WTC11 (cell line): Measurements from ENCODE around the gene PTPRN2. TPM values are rescaled to one million over a fixed set of nuclear protein-coding genes. Genes with fewer than 3 reads are reported as not detected.
A peak's percentile ranks its signal among the peaks of the same experiment; 100 is the strongest.

ENCODE experiments used
- ATAC-seq: fragments of 200-7000 bp; cut with Tn5 transposase; 2 replicates; pipeline ENCODE4 v1.10.0; 2021; ENCODE audit warnings: mild to moderate bottlenecking, moderate library complexity
- CTCF ChIA-PET: fragments of 300-600 bp; sonication (Branson Sonifier 250); formaldehyde crosslinking; loops from one replicate; lab custom pipeline; 2021; ENCODE audit warnings: antibody characterized with exemption; lab: Charles Lee
- POLR2A ChIA-PET: fragments of 350-600 bp; sonication (Branson Sonifier 250); formaldehyde crosslinking; loops from one replicate; lab custom pipeline; 2021; ENCODE audit warnings: antibody characterized with exemption; lab: Charles Lee
- DNase-seq: peaks from one replicate; pipeline ENCODE4 v3.0.0; 2021; ENCODE audit warnings: low spot score
- H3K27ac Mint-ChIP-seq: 2 replicates; pipeline ENCODE4 v1.8.0; 2021; ENCODE audit warnings: mixed read lengths
- H3K27me3 Mint-ChIP-seq: 2 replicates; pipeline ENCODE4 v1.8.0; 2021; ENCODE audit warnings: low read depth, mild to moderate bottlenecking, moderate library complexity, mixed read lengths
- H3K36me3 Mint-ChIP-seq: 2 replicates; pipeline ENCODE4 v1.8.0; 2021; ENCODE audit warnings: mixed read lengths
- H3K4me1 Mint-ChIP-seq: 2 replicates; pipeline ENCODE4 v1.8.0; 2022; ENCODE audit warnings: mixed read lengths
- H3K4me3 Mint-ChIP-seq: 2 replicates; pipeline ENCODE4 v1.8.0; 2021; ENCODE audit warnings: mild to moderate bottlenecking, moderate library complexity, mixed read lengths
- H3K9me3 Mint-ChIP-seq: 2 replicates; pipeline ENCODE4 v1.8.0; 2021; ENCODE audit warnings: mixed read lengths
- ETV6 ChIP-seq: sonication (generic); formaldehyde crosslinking; IDR thresholded peaks from 2 replicates; pipeline ENCODE4 v1.8.1; 2022; ENCODE audit warnings: mild to moderate bottlenecking, missing genetic modification reagents
- FOXJ3 ChIP-seq: sonication (generic); formaldehyde crosslinking; IDR thresholded peaks from 2 replicates; pipeline ENCODE4 v1.9.0; 2021; ENCODE audit warnings: missing genetic modification reagents, mild to moderate bottlenecking, borderline replicate concordance
- NR2C2 ChIP-seq: sonication (generic); formaldehyde crosslinking; IDR thresholded peaks from 2 replicates; pipeline ENCODE4 v1.8.0; 2022; ENCODE audit warnings: mild to moderate bottlenecking, missing genetic modification reagents
- NR3C1 ChIP-seq: sonication (generic); formaldehyde crosslinking; conservative IDR thresholded peaks from 2 replicates; pipeline ENCODE4 v1.8.1; 2023; ENCODE audit warnings: low read depth, mild to moderate bottlenecking, missing genetic modification reagents
- OVOL2 ChIP-seq: fragments of 250-450 bp; sonication (Bioruptor Pico); IDR thresholded peaks from 2 replicates; pipeline ENCODE4 v1.9.0; 2021; ENCODE audit warnings: mild to moderate bottlenecking, borderline replicate concordance
- PRRX2 ChIP-seq: fragments of 250-450 bp; sonication (Bioruptor Pico); IDR thresholded peaks from 2 replicates; pipeline ENCODE4 v1.8.0; 2021; ENCODE audit warnings: mild to moderate bottlenecking
- ZNF219 ChIP-seq: sonication (generic); formaldehyde crosslinking; IDR thresholded peaks from 2 replicates; pipeline ENCODE4 v1.8.0; 2023; ENCODE audit warnings: missing genetic modification reagents, mild to moderate bottlenecking, borderline replicate concordance
- ZNF281 ChIP-seq: sonication (generic); formaldehyde crosslinking; IDR thresholded peaks from 2 replicates; pipeline ENCODE4 v1.8.0; 2023; ENCODE audit warnings: mild to moderate bottlenecking, missing genetic modification reagents
- ZSCAN18 ChIP-seq: fragments of 250-450 bp; sonication (Bioruptor Pico); IDR thresholded peaks from 2 replicates; pipeline ENCODE4 v2.1.2; 2022; ENCODE audit warnings: mild to moderate bottlenecking, moderate library complexity
- total RNA-seq: library from RNA; stranded (reverse); gene quantifications from 3 replicates; pipeline ENCODE4 v1.2.3, GENCODE V29; 2021
- TF ChIP-seq, protein P1 (sequence below): sonication (generic); formaldehyde crosslinking; IDR thresholded peaks from 2 replicates; pipeline ENCODE4 v1.8.1; 2023; ENCODE audit warnings: mild to moderate bottlenecking, missing genetic modification reagents, moderate library complexity
- TF ChIP-seq, protein P2 (sequence below): sonication (generic); formaldehyde crosslinking; IDR thresholded peaks from 2 replicates; pipeline ENCODE4 v1.8.1; 2022; ENCODE audit warnings: mild to moderate bottlenecking, missing genetic modification reagents, moderate library complexity, borderline replicate concordance
- TF ChIP-seq, protein P3 (sequence below): sonication (generic); formaldehyde crosslinking; conservative IDR thresholded peaks from 2 replicates; pipeline ENCODE4 v1.8.1; 2023; ENCODE audit warnings: mild to moderate bottlenecking, low read depth, missing genetic modification reagents, moderate library complexity
- TF ChIP-seq, protein P4 (sequence below): sonication (generic); formaldehyde crosslinking; IDR thresholded peaks from 2 replicates; pipeline ENCODE4 v1.8.1; 2022; ENCODE audit warnings: low read depth, missing genetic modification reagents, borderline replicate concordance
- TF ChIP-seq, protein P5 (sequence below): sonication (generic); formaldehyde crosslinking; IDR thresholded peaks from 2 replicates; pipeline ENCODE4 v1.8.0; 2022; ENCODE audit warnings: missing genetic modification reagents

Gene PTPRN2
- total RNA-seq, 1 experiment from 2014 or later: 4.7 TPM

DNA sequence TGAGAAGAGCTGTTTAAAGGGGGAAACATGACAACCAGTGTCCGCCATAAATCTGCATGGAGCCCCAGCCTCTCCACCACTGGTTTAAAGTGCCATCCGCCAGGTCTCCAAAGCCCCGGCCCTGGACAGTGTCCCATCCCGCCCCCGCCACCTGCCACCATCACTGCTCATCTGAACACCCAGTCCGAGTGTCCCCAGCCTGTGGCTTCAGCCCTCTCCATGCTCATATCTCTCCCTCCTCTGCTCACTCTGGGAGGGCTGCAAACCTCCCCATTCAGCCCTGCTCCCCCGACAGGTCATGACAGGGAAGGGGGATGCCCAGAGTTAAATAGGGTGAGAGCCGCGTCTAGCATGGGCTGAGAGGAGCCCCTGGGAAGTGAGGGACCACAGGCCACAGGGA is 984.6 kb downstream of the PTPRN2 start:
- CTCF ChIA-PET: no interaction called here
- Mint-ChIP-seq H3K4me1 (no peaks in the 10 kb centered on the region), H3K27ac (no peak overlapping the region), H3K9me3 (peaks cover 14% of the 10 kb centered on the region), H3K4me3 (no peak overlapping the region), H3K36me3 (peaks cover 10% of the 10 kb centered on the region), H3K27me3 (peaks cover 94% of the 10 kb centered on the region)
- peak; percentile 5 for DNase-seq
- TF ChIP-seq, protein P1, sequence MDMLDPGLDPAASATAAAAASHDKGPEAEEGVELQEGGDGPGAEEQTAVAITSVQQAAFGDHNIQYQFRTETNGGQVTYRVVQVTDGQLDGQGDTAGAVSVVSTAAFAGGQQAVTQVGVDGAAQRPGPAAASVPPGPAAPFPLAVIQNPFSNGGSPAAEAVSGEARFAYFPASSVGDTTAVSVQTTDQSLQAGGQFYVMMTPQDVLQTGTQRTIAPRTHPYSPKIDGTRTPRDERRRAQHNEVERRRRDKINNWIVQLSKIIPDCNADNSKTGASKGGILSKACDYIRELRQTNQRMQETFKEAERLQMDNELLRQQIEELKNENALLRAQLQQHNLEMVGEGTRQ: no peak
- no peak for TF ChIP-seq ETV6 (CRISPR knock-in tag)
- TF ChIP-seq PRRX2 (CRISPR knock-in tag): no peak
- no peak for TF ChIP-seq FOXJ3 (CRISPR knock-in tag)
- TF ChIP-seq ZNF281 (CRISPR knock-in tag): no peak
- TF ChIP-seq NR2C2: no peak
- TF ChIP-seq, protein P2, sequence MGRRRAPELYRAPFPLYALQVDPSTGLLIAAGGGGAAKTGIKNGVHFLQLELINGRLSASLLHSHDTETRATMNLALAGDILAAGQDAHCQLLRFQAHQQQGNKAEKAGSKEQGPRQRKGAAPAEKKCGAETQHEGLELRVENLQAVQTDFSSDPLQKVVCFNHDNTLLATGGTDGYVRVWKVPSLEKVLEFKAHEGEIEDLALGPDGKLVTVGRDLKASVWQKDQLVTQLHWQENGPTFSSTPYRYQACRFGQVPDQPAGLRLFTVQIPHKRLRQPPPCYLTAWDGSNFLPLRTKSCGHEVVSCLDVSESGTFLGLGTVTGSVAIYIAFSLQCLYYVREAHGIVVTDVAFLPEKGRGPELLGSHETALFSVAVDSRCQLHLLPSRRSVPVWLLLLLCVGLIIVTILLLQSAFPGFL: no peak
- TF ChIP-seq, protein P3, sequence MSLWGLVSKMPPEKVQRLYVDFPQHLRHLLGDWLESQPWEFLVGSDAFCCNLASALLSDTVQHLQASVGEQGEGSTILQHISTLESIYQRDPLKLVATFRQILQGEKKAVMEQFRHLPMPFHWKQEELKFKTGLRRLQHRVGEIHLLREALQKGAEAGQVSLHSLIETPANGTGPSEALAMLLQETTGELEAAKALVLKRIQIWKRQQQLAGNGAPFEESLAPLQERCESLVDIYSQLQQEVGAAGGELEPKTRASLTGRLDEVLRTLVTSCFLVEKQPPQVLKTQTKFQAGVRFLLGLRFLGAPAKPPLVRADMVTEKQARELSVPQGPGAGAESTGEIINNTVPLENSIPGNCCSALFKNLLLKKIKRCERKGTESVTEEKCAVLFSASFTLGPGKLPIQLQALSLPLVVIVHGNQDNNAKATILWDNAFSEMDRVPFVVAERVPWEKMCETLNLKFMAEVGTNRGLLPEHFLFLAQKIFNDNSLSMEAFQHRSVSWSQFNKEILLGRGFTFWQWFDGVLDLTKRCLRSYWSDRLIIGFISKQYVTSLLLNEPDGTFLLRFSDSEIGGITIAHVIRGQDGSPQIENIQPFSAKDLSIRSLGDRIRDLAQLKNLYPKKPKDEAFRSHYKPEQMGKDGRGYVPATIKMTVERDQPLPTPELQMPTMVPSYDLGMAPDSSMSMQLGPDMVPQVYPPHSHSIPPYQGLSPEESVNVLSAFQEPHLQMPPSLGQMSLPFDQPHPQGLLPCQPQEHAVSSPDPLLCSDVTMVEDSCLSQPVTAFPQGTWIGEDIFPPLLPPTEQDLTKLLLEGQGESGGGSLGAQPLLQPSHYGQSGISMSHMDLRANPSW (CRISPR knock-in tag): no peak
- no peak for TF ChIP-seq ZSCAN18 (CRISPR knock-in tag)
- TF ChIP-seq, protein P4, sequence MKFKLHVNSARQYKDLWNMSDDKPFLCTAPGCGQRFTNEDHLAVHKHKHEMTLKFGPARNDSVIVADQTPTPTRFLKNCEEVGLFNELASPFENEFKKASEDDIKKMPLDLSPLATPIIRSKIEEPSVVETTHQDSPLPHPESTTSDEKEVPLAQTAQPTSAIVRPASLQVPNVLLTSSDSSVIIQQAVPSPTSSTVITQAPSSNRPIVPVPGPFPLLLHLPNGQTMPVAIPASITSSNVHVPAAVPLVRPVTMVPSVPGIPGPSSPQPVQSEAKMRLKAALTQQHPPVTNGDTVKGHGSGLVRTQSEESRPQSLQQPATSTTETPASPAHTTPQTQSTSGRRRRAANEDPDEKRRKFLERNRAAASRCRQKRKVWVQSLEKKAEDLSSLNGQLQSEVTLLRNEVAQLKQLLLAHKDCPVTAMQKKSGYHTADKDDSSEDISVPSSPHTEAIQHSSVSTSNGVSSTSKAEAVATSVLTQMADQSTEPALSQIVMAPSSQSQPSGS: no peak
- TF ChIP-seq NR3C1 (CRISPR knock-in tag): no peak
- no peak for TF ChIP-seq ZNF219
- TF ChIP-seq, protein P5, sequence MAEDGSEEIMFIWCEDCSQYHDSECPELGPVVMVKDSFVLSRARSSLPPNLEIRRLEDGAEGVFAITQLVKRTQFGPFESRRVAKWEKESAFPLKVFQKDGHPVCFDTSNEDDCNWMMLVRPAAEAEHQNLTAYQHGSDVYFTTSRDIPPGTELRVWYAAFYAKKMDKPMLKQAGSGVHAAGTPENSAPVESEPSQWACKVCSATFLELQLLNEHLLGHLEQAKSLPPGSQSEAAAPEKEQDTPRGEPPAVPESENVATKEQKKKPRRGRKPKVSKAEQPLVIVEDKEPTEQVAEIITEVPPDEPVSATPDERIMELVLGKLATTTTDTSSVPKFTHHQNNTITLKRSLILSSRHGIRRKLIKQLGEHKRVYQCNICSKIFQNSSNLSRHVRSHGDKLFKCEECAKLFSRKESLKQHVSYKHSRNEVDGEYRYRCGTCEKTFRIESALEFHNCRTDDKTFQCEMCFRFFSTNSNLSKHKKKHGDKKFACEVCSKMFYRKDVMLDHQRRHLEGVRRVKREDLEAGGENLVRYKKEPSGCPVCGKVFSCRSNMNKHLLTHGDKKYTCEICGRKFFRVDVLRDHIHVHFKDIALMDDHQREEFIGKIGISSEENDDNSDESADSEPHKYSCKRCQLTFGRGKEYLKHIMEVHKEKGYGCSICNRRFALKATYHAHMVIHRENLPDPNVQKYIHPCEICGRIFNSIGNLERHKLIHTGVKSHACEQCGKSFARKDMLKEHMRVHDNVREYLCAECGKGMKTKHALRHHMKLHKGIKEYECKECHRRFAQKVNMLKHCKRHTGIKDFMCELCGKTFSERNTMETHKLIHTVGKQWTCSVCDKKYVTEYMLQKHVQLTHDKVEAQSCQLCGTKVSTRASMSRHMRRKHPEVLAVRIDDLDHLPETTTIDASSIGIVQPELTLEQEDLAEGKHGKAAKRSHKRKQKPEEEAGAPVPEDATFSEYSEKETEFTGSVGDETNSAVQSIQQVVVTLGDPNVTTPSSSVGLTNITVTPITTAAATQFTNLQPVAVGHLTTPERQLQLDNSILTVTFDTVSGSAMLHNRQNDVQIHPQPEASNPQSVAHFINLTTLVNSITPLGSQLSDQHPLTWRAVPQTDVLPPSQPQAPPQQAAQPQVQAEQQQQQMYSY (CRISPR knock-in tag): no peak
- no peak for TF ChIP-seq OVOL2 (CRISPR knock-in tag)
- ATAC-seq: no peak
- POLR2A ChIA-PET: no interaction called here
